NCI-H460 (cell line): ENCODE measurements around the gene ATXN7L2. TPM values are rescaled to one million over a fixed set of nuclear protein-coding genes. Genes with fewer than 3 reads are reported as not detected.

Experiments
- DNase-seq: peaks from one replicate; pipeline ENCODE4 v3.0.0-alpha.2; 2016; ENCODE audit warnings: low read depth; ENCODE audit errors: extremely low read depth
- total RNA-seq: library from RNA; depleted of rRNA; stranded (reverse); fragments of >200 nt; shearing (Covaris generic); gene quantifications from 2 replicates; pipeline ENCODE4 v1.2.3, GENCODE V29; 2014

ATXN7L2 gene
- total RNA-seq, 1 experiment from 2014 or later = 3.1 TPM

DNA sequence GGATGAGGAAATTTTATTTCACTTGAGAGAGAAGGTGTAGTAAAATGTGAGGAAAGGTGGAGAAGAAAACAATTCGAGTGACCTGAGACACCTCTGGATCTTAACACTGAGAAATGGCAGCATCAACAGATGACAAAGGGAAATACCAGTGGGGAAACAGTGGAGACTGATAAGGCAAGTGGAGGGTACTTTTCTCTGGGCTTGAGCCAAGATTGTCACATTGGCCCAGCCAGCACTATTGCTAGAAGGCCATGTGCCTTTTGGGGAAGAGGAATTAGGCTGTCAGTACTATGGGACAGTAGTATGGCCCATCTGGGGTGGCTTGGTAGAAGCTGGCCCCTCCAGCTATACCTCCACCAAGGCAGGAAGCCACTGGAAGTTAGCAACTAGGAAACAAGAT is 9.0 kb upstream of the ATXN7L2 start:
- no peak for DNase-seq

DNA sequence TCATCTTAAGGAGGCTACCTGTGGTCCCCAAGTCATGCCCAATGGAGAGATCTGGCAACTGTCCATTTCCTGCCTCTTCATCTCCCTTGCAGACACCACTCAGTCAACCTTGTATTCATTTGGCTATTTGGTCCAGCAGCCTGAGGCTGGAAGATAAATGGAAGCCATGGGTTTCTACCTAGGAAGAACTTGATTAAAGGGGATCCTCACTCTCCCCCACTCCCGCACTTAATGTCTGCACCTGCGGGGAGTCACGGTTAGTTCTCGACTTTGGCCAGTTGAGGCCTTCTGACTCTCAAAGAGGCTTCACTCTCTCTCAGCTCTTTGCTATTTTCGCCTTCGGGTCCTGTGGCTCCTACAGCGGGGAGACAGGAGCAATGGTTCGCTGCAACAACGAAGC is 8.4 kb upstream of the ATXN7L2 start:
- no peak for DNase-seq

DNA sequence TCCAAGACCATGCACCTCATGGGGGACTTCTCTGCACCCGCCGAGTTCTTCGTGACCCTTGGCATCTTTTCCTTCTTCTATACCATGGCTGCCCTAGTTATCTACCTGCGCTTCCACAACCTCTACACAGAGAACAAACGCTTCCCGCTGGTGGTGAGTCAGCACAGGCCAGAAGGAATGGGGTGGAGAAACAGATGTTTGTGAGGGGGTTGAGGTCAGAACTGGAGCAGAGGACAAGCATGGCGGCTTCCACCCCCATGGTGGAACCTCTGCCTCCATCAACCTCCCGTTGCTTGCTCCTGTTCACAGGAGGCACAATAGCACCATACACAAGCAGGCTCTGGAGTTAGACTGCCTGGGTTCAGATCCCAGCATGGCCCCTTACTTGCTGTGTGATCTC is 6.9 kb upstream of the ATXN7L2 start:
- DNase-seq = no peak

DNA sequence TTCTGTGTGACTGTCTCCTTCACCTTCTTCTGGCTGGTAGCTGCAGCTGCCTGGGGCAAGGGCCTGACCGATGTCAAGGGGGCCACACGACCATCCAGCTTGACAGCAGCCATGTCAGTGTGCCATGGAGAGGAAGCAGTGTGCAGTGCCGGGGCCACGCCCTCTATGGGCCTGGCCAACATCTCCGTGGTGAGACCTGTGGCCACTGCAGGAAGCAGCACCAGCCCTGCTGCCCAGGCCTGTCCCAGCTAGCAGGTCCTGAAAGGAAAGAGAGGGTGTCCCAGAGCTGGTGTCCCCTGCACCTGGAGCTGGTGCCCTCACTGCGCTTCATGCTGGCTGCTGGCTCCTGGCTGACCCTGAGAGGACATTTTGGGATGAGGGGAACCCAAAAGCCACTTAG is 5.9 kb upstream of the ATXN7L2 start:
- no peak for DNase-seq

DNA sequence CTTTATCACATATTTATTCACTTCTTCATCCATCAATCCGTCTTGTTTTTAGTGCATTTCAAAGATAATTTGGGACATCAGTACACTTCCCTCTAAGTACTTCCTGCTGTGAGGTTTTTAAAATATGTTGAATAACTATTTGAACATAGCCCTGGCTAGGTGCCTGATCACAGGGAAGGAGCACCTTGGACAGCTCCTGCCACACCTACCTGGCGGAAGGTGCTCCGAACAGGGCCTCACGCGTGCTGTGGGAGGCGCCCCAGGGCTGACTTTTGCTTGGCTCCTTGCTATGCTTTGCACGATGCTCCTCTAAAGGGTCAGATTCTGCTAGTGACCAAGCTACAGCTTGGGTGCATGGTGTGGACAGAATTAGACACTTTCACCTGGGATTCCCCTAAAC is 4.9 kb upstream of the ATXN7L2 start:
- DNase-seq = no peak

DNA sequence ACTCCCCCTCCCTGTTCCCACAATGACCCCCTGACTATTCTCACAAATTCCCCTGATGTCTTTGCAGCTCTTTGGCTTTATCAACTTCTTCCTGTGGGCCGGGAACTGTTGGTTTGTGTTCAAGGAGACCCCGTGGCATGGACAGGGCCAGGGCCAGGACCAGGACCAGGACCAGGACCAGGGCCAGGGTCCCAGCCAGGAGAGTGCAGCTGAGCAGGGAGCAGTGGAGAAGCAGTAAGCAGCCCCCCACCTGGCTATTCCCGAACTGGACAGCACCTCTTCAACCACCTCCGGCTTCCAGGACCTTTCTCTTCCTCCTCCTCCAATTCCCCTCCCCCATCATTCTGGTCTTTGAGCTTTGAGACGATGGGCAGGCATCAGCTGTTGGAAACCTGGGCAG is 4.4 kb upstream of the ATXN7L2 start:
- DNase-seq = no peak

DNA sequence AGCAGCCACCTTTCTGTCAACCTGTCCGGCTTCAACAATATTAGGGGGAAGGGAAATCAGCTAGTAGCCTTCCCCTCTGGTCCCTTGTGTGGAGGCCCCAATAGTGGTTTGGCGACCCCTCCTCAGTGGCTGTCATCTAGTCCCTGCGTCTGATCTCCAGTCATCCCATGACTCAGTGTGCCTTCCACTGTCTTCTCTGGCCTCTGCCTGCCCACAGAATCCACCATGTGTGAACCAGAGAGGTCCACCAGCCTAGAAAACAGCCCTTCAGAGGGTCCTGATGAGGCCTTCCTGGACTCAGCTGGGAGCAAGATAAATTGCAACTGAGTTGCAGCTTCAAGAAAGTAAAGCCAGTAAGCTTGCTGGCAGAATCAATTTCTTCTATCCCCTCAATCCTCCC is 3.8 kb upstream of the ATXN7L2 start:
- no peak for DNase-seq

DNA sequence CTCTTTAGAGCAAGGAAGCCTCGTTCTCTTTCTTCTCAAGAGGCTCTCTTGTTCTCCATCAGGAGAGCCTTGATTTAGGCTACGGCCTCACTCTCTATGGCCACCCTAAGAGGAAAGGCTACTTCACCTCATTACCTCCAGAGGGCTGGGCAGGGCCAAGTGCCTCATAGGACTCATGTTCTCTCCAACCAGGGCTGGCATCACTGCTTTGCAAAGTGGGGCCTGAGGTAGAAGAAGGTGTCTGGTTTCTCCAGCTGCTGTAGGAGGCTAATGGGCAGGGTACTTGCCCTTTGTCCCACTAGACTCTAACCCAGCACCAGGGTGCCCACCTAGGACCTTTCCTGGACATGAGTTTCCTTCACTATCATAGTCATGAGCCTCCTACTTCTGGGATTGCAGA is 2.1 kb upstream of the ATXN7L2 start:
- no peak for DNase-seq

DNA sequence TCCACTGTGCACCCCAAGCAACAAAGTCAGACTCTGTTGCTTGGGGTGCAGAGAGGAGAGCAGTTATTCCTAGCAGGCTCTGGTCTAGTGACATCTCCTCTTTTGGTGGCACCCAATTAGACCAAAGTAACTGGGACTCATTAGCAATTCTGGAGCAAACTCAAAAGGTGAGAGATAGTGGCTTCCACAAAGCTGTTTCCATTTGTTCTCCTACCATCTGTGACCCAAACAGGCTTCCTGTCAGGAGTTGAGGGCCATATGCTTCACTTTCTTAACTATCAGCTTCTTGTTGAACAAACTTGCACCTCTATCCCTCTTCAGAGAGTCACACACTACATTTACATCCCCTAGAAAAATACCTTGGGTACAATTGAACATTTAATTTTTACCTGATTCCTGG is 1.5 kb upstream of the ATXN7L2 start:
- no peak for DNase-seq

DNA sequence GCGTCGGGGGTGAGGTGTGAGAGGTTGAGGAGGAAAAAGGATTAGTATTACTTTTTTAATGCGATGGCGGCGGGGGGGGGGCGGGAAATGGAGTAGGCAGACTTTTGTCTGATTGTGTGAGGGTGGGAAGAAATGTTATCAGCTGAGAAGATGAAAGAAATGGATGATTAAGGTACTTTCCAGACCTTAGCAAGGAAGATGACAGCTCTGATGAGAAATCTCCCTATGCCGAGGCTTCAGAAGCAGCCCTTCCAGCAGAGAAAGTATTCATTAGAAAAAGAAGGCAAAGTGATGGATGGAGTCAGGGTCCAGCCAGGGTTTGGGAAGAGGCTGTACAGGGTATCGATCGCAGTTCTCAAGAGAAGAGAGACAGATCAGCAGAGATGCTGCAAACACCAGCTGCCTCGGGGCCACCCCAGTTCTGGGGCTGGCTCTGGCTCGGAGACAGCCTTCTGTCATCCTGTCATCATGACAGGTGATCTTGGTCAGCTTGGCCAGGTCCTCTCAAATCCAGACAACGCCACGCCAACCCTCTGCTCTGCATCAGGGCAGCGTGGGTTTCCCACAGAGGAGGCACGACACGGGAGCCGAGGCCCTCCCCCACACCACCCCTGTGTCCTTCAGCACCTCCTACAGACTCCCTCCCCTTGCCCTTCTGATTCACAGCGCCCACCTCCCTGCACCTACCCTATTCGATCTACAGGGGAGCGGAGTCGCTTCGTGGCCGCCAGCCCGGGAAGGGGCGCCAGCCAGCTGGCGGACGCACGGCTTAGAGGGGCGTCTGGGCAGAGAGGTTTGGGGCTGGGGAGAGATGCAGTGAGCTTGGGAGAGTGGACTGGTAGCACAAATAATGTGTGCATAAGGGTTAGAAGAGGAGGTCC is 674 bp upstream of the ATXN7L2 start:
- DNase-seq = no peak

DNA sequence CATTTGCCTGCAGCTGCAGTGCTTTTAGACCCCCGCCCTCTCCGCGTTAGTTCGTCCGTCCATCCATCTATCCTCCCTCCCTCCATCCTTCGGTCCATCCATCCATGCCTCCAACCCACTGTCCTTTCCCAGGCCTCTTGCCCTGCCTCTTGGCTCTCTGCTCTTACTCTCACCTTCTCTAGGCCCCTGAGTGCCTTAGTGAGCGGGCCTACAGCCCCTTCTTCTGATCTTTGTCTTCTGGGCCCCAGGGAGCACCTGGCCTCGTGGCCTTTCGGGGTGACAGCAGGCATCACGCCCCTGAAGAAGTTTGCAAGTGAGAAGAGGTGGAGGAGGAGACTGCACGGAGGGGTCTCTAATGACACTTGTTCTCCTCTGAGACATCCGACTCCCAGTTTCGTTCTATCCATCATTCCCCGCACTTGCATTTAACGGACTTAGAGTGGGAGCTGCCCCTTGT is 842 bp downstream of the ATXN7L2 start:
- DNase-seq = no peak

DNA sequence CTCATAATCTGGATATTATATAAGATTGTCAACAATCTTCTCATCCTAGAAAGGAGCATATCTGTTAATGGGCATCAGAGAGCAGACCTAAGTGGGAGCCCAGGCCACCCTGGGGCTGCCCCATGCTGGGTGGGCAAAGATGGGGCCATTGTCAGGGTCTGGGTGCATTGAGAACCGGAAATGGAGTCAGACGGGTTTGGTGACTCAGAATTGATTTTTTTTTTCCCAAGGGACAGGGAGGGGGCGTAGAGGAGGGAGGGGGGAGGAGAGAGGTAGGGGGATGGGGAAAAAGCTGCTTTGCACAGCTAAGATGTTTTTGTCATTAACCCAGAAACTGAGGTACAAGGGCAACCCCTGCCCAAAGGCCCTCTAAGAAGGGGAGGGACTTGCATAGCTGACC is 1.3 kb downstream of the ATXN7L2 start:
- no peak for DNase-seq

DNA sequence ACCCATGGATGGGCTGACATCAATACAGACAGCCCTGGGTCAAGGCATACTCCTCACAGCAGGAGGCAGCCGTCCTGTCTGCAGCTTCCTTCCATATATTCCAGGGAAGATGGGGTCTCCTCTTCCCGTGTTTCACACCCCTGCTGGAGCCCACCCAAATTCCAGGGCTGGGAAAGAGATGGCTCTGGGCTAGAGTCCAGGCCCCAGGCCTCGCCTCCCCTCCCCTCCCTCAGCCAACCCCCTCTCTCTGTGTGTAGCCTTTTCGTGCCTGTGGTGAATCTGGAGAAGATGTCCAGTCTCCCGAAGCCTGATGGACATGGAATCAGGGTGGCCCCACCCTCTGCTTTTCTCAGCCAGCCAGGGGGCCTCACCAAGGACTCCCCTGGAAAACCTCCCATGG is 3.6 kb downstream of the ATXN7L2 start:
- no peak for DNase-seq

DNA sequence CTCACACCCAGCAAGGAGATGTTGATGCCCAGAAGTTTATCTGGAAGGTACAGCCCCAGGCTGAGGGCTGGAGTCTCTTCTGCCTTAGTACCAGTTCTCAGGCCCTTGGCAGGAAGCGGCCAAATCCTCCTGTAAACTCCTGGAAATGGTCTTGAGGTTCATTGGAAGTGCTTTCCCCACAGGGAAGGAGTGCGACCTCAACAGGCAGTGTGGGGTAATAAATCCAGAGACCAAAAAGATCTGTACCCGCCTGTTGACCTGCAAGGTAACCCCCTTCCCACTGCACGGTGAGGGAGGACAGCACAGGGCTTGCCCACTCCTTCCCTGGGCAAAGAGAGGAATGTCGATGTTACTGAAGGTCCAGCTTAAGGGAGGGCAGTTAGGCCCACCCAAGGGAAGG is 4.5 kb downstream of the ATXN7L2 start:
- DNase-seq = no peak

DNA sequence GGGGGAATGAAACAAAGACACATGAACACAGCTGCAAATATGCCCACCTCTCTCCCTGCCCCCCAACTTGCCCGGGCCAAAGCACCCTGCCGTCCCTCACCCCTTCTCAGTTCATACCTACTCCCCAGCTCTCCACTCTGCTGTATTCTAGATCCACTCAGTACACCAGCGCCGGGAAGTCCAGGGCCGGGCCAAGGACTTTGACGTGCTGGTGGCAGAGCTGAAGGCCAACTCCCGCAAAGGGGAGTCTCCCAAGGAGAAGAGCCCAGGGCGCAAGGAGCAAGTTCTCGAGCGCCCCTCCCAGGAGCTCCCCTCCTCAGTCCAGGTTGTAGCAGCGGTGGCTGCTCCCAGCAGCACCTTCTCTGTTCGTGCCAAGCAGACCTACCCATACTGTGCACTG is 5.0 kb downstream of the ATXN7L2 start:
- DNase-seq = no peak

DNA sequence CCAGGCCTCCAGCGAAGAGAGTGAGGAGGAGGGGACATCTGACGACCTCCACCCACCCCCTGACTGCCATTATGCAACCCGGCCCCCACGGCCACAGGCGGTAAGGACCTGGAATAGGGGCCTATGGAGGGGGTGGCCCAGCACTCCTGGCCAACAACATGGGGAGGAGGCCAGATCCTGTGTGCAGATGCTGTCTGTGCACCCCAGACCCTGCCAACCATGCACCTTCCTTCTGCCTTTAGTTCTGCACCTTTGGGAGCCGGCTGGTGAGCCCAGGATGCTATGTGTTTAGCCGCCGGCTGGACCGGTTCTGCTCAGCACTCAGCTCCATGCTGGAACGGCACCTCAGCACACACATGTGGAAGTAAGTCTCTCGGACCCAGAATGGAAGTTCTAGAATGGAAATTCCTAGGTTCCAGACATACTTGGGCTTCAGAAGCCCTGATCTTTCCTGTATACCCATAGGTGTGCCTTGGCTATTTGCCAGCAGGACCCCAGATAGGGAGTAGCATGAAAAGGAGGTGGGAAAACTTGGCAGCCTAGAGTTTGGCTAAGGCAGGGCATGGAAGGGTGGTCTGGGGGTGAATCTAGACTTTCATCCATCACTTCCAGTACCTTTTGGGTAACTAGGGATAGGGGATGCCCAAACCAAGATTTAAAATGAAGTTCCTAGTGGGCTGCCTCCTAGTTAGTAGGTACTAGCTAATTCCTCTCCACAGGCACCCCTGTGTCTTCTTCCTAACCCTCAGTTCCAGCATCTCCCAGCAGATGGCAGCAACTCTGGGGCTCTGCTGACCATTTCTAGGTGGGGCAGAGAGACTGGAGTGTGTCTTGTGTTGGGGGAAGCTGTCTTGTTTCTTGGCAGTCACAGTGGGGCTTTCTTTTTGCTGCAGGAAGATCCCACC is 6.6 kb downstream of the ATXN7L2 start:
- peak; percentile 43 for DNase-seq

DNA sequence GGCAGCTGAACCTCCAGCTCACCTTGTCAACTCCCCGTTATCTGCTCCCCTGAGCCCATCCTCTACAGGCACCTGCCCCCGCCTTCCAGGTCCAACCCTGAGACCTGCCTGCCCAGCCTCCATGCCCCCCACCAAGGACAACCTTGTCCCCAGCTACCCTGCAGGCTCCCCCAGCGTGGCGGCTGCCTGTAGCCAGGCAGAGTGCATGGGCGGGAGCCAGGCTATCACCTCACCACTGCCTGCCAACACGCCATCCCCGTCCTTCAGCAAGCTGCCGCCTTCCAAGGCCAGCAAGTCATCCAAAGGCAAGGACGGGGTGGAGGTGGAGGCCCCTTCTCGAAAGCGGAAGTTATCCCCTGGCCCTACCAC is 7.2 kb downstream of the ATXN7L2 start:
- no peak for DNase-seq

DNA sequence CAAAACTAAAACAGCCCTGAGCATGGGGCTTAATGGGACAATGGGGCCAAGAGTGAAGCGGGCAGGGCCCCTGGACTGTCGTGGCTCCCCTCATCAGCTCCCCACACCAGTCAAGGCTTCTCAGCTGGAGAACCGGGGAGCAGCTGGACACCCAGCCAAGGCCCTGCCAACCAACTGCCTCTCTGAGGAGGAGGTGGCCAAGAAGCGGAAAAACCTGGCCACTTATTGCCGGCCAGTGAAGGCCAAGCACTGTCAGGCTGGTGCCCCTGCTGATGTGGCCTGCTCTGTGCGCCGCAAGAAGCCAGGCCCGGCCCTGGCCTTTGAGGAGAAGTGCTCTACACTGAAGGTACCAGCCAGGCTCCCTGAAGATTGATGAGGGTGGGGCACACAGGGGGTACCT is 7.7 kb downstream of the ATXN7L2 start:
- no peak for DNase-seq

DNA sequence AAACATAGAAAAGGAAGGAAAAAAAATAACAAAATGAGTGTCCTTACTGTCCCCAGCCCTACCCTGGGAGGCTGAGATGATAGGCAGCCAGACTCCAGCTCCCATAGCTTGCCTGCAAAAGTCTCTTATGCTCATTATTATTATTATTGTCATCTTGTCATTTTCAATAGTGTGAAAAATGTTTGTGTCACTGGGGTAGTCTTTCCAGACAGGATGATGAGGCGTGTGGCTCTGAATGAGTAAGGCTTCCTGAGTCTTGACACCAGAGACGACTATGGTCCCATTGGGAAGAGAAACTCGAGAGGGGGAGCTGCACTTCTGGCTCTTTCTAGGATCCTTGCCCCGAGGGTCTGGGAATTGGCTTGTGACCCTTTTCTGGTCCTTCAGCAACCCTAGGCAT is 9.1 kb downstream of the ATXN7L2 start:
- DNase-seq = no peak

DNA sequence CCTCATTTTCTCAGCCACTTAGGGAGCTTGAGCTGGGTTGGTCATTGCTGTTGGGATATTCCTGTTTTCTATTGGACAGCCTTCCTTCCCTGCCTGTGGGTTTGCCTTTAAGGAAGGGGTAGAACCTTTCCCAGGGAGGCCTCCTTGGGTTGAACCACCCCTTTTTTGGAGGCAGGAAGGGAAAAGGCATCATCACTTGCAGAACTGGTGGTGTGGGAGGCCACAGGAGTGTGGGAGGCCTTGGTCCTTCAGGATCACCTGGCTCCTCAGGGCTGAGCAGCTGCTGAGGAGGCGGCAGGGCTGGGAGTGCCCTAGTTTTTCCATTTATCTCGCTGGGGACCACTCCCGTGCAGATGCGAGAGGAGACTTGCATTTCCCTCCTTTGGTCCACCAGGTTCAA is 9.5 kb downstream of the ATXN7L2 start:
- no peak for DNase-seq

DNA sequence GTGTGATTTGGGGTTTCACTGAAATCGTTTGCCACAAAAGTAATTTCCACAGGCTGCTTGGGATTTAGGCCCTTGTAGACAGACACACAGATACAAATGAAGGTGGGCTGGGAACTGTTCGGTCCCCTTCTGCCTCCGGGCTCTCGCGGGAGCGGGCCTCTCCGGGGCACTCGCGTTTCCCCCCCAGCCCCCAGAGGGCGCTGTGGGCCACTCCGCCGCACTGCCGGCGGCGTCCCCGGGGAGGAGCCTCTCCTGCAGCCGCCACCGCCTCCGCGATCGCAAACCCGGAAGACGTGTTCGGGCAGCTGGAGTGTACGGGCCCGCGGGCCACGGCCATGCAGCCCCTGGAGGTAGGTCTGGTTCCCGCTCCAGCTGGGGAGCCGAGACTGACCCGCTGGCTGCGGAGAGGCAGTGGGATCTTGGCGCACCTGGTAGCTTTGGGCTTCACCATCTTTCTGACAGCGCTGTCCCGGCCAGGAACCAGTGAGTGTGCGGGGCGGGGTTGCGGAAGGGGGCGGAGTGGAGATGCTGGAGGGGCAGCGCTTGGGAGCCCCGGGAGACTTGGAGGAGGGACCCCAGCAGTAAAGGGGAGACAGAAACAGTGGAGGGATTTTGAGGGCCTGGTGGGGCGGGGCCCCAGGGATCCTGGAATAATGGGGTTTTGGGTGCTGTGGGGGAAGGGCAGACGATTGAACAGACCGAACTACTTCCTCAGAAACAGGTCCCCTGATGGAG is 10.3 kb downstream of the ATXN7L2 start, which contains the start of gene CYB561D1:
CYB561D1 (plus strand) TSS at position 290 of the 735 bp plus-strand sequence; CDS start at position 336, 46 bp downstream.
- DNase-seq = peak; percentile 64
